ENCODE measurements around the gene TRA2B. TPM values are rescaled to one million over a fixed set of nuclear protein-coding genes. Genes with fewer than 3 reads are reported as not detected.

TRA2B gene
- total RNA-seq, 6 experiments from 2014 or later = 116 to 151 (median 141) TPM

GRCh38 chr3:185976100-185976499, 38.3 kb upstream of the TRA2B start:
- Mint-ChIP-seq H3K9me3 (no peaks in the 10 kb centered on the region), H3K27ac (no peak overlapping the region), H3K36me3 (ENCODE audit: low read depth) (no peaks in the 10 kb centered on the region; the same call in 1 of the 2 replicates), H3K4me1 (ENCODE audit: low read depth) (peaks cover 17% of the 10 kb centered on the region), H3K27me3 (ENCODE audit: insufficient read depth) (no peaks in the 10 kb centered on the region; the same call in 1 of the 2 replicates), H3K4me3 (no peak overlapping the region)
- no peak for DNase-seq
- TF ChIP-seq CTCF (IDR thresholded peaks at IDR 0.05) = no peak

GRCh38 chr3:185971579-185971978, 33.8 kb upstream of the TRA2B start:
- no peak for DNase-seq
- no peaks in the 10 kb centered on the region for H3K4me1 Mint-ChIP-seq (ENCODE audit: low read depth)
- H3K27ac Mint-ChIP-seq = no peak overlapping the region
- no peaks in the 10 kb centered on the region for H3K9me3 Mint-ChIP-seq
- H3K27me3 Mint-ChIP-seq (ENCODE audit: insufficient read depth) = no peaks in the 10 kb centered on the region; the same call in none of the 2 replicates
- H3K4me3 Mint-ChIP-seq = no peak overlapping the region
- no peak for TF ChIP-seq CTCF (IDR thresholded peaks at IDR 0.05)
- no peaks in the 10 kb centered on the region; the same call in 1 of the 2 replicates for H3K36me3 Mint-ChIP-seq (ENCODE audit: low read depth)

- no peak overlapping the region for H3K27ac Mint-ChIP-seq
- H3K9me3 Mint-ChIP-seq = no peaks in the 10 kb centered on the region
- H3K4me1 Mint-ChIP-seq (ENCODE audit: low read depth) = no peaks in the 10 kb centered on the region
- peak; percentile 20; the same call in 1 of the 2 replicates for TF ChIP-seq CTCF (IDR thresholded peaks at IDR 0.05)
- DNase-seq = no peak
- H3K27me3 Mint-ChIP-seq (ENCODE audit: insufficient read depth) = no peaks in the 10 kb centered on the region; the same call in none of the 2 replicates
- no peak overlapping the region for H3K4me3 Mint-ChIP-seq
- H3K36me3 Mint-ChIP-seq (ENCODE audit: low read depth) = no peaks in the 10 kb centered on the region; the same call in 1 of the 2 replicates
Observed at GRCh38 chr3:185968168-185968567, 30.4 kb upstream of the TRA2B start.

GRCh38 chr3:185966655-185967054, 28.8 kb upstream of the TRA2B start:
- H3K27ac Mint-ChIP-seq = no peak overlapping the region
- H3K9me3 Mint-ChIP-seq = no peaks in the 10 kb centered on the region
- DNase-seq = no peak
- TF ChIP-seq CTCF (IDR thresholded peaks at IDR 0.05) = no peak
- no peaks in the 10 kb centered on the region for H3K4me1 Mint-ChIP-seq (ENCODE audit: low read depth)
- H3K4me3 Mint-ChIP-seq = no peak overlapping the region
- H3K27me3 Mint-ChIP-seq (ENCODE audit: insufficient read depth) = no peaks in the 10 kb centered on the region; the same call in none of the 2 replicates
- no peaks in the 10 kb centered on the region; the same call in 1 of the 2 replicates for H3K36me3 Mint-ChIP-seq (ENCODE audit: low read depth)

- no peak for TF ChIP-seq CTCF (IDR thresholded peaks at IDR 0.05)
- Mint-ChIP-seq H3K27me3 (ENCODE audit: insufficient read depth) (no peaks in the 10 kb centered on the region; the same call in 1 of the 2 replicates), H3K27ac (no peak overlapping the region), H3K4me1 (ENCODE audit: low read depth) (no peaks in the 10 kb centered on the region), H3K9me3 (no peaks in the 10 kb centered on the region), H3K36me3 (ENCODE audit: low read depth) (no peaks in the 10 kb centered on the region; the same call in 1 of the 2 replicates), H3K4me3 (no peak overlapping the region)
- no peak for DNase-seq
Observed at GRCh38 chr3:185965496-185965895, 27.7 kb upstream of the TRA2B start.

All from HFFc6 (cell line).